HepG2 (cell line): ENCODE measurements around the gene NT5DC1. TPM values are rescaled to one million over a fixed set of nuclear protein-coding genes. Genes with fewer than 3 reads are reported as not detected.
A peak's percentile ranks its signal among the peaks of the same experiment; 100 is the strongest.

Experiments used
- ATF1 ChIP-seq: IDR thresholded peaks from 2 replicates; pipeline ENCODE4 v1.6.1; 2016; ENCODE audit warnings: mild to moderate bottlenecking, control low read depth
- CHD2 ChIP-seq: IDR thresholded peaks from 2 replicates; pipeline ENCODE4 v1.6.1; 2011; ENCODE audit warnings: low read depth, low read length, improper control_type of control experiment
- ETS1 ChIP-seq: sonication (generic); formaldehyde crosslinking; IDR thresholded peaks from 2 replicates; pipeline ENCODE4 v1.4.0; 2020; ENCODE audit warnings: missing genetic modification reagents
- FOSL1 ChIP-seq: sonication (generic); formaldehyde crosslinking; IDR thresholded peaks from 2 replicates; pipeline ENCODE4 v1.9.0; 2021; ENCODE audit warnings: missing genetic modification reagents, borderline replicate concordance
- MIER3 ChIP-seq: IDR thresholded peaks from 2 replicates; pipeline ENCODE4 v1.6.1; 2016; ENCODE audit warnings: missing compliant biosample characterization, borderline replicate concordance
- PHF5A ChIP-seq: IDR thresholded peaks from one replicate; pipeline ENCODE4 v1.6.1; 2018; ENCODE audit warnings: low read depth, missing genetic modification reagents; ENCODE audit not compliant: unreplicated experiment
- REL ChIP-seq: sonication (generic); formaldehyde crosslinking; conservative IDR thresholded peaks from 2 replicates; pipeline ENCODE4 v1.8.0; 2022; ENCODE audit warnings: mild to moderate bottlenecking, missing genetic modification reagents, moderate library complexity
- SP1 ChIP-seq, 2 experiments: fragments of 450-650 bp in 1 of 2; sonication (generic) in 1 of 2; formaldehyde crosslinking in 1 of 2; IDR thresholded peaks; 2 replicates each; pipeline versions ENCODE4 v1.4.0 to v1.6.1; 2016 to 2020; ENCODE audit warnings: missing genetic modification reagents in 1 of 2
- TCF12 ChIP-seq, 2 experiments: fragments of 450-650 bp in 1 of 2; sonication (generic) in 1 of 2; formaldehyde crosslinking in 1 of 2; IDR thresholded peaks; 2 replicates each; pipeline versions ENCODE4 v1.6.1 to v1.8.0; 2017 to 2022; ENCODE audit warnings: antibody characterized with exemption in 1 of 2, mild to moderate bottlenecking in 1 of 2, missing genetic modification reagents in 1 of 2, moderate library complexity in 1 of 2
- TFE3 ChIP-seq: IDR thresholded peaks from 2 replicates; pipeline ENCODE4 v1.6.1; 2016
- ZBTB37 ChIP-seq: sonication (generic); formaldehyde crosslinking; IDR thresholded peaks from 2 replicates; pipeline ENCODE4 v1.4.0; 2020; ENCODE audit warnings: mild to moderate bottlenecking, missing genetic modification reagents
- ZKSCAN8 ChIP-seq: IDR thresholded peaks from 2 replicates; pipeline ENCODE4 v1.6.1; 2016; ENCODE audit warnings: borderline replicate concordance, missing genetic modification reagents, missing compliant biosample characterization
- ZNF18 ChIP-seq: sonication (generic); formaldehyde crosslinking; IDR thresholded peaks from 2 replicates; pipeline ENCODE4 v1.8.0; 2022; ENCODE audit warnings: mild to moderate bottlenecking, missing genetic modification reagents; ENCODE audit not compliant: insufficient replicate concordance
- ZNF549 ChIP-seq: sonication (generic); formaldehyde crosslinking; IDR thresholded peaks from 2 replicates; pipeline ENCODE4 v1.5.0; 2020; ENCODE audit warnings: missing genetic modification reagents
- ZNF589 ChIP-seq: sonication (generic); formaldehyde crosslinking; conservative IDR thresholded peaks from 2 replicates; pipeline ENCODE4 v1.8.0; 2022; ENCODE audit warnings: mild to moderate bottlenecking, moderate library complexity, missing genetic modification reagents
- ZNF616 ChIP-seq: sonication (generic); formaldehyde crosslinking; IDR thresholded peaks from 2 replicates; pipeline ENCODE4 v1.5.0; 2020; ENCODE audit warnings: low read depth, mild to moderate bottlenecking, missing genetic modification reagents
- ZNF629 ChIP-seq: sonication (generic); formaldehyde crosslinking; conservative IDR thresholded peaks from 2 replicates; pipeline ENCODE4 v1.5.0; 2020; ENCODE audit warnings: missing genetic modification reagents
- ZNF644 ChIP-seq: IDR thresholded peaks from 2 replicates; pipeline ENCODE4 v1.6.1; 2016; ENCODE audit warnings: low read depth
- ZUFSP ChIP-seq: sonication (generic); formaldehyde crosslinking; IDR thresholded peaks from 2 replicates; pipeline ENCODE4 v1.9.0; 2021; ENCODE audit warnings: missing genetic modification reagents, mild to moderate bottlenecking, borderline replicate concordance
- polyA plus RNA-seq, 8 experiments: library from polyadenylated mRNA; depleted of rRNA in 3 of 8; stranded (reverse) in 7 of 8; unstranded in 1 of 8; fragments of >200 nt; fragmentation: Illumina TruSeq in 4 of 8; extraction: Trizol in 4 of 8; gene quantifications; 2 replicates each; pipeline versions ENCODE4 v1.2.1 to v1.2.3, GENCODE V29; 2011 to 2016; ENCODE audit warnings: low read depth in 4 of 8, missing spikeins in 1 of 8, mixed read lengths in 1 of 8; ENCODE audit not compliant: insufficient read depth in 1 of 8
- total RNA-seq, 5 experiments: library from RNA; depleted of rRNA; stranded (reverse); fragments of >200 nt; fragmentation: Illumina TruSeq; extraction: Trizol; gene quantifications; 2 replicates each; pipeline ENCODE4 v1.2.3, GENCODE V29; 2016; ENCODE audit warnings: low read depth in 1 of 5

Gene NT5DC1
- total and polyA plus RNA-seq, 2 of the 13 experiments (the other 11 are each of a cell fraction or from before 2014, with no cell fraction given), result 27.0 to 56.1 TPM

GRCh38 chr6:116060572-116061283, 39.9 kb upstream of the NT5DC1 start, which contains the start of gene FRK (continued):
- TF ChIP-seq ZUFSP (no peak), ETS1 (CRISPR knock-in tag) (no peak), SP1 (IDR thresholded peaks at IDR 0.05) (no peak), SP1 (CRISPR knock-in tag; IDR thresholded peaks at IDR 0.05) (0 out of 2 replicates have a peak, but pooled peaks have one; percentile 3), ZNF616 (no peak), ZKSCAN8 (CRISPR knock-in tag) (no peak), ZNF589 (CRISPR knock-in tag) (no peak), ZNF644 (CRISPR knock-in tag) (no peak), REL (CRISPR knock-in tag) (no peak), ATF1 (peak; percentile 52; the same call in 1 of the 2 replicates), ZNF549 (CRISPR knock-in tag) (no peak), MIER3 (no peak), TFE3 (CRISPR knock-in tag) (no peak), ZBTB37 (CRISPR knock-in tag) (no peak; the same call in 1 of the 2 replicates), TCF12 (IDR thresholded peaks at IDR 0.05) (no peak), TCF12 (CRISPR knock-in tag; IDR thresholded peaks at IDR 0.05) (0 out of 2 replicates have a peak, but pooled peaks have one; percentile 58), FOSL1 (CRISPR knock-in tag) (no peak), ZNF18 (CRISPR knock-in tag) (no peak), CHD2 (no peak), PHF5A (CRISPR knock-in tag) (no peak), ZNF629 (CRISPR knock-in tag) (no peak)
